Upper lobe of right lung (tissue), 1 donor: Measurements from ENCODE around the gene ARFGAP2. TPM values are rescaled to one million over a fixed set of nuclear protein-coding genes. Genes with fewer than 3 reads are reported as not detected.
A peak's percentile ranks its signal among the peaks of the same experiment; 100 is the strongest.

Experiments
- ATAC-seq: fragments of 200-7000 bp; cut with Tn5 transposase; one replicate; pipeline ENCODE4 v1.9.1; 2020; ENCODE audit warnings: mild to moderate bottlenecking, moderate library complexity
- DNase-seq: peaks from one replicate; pipeline ENCODE4 v3.0.0-alpha.2; 2020
- H3K27ac ChIP-seq: fragments of 200-600 bp; one replicate; pipeline ENCODE4 v1.8.0; 2022
- H3K27me3 ChIP-seq: fragments of 200-600 bp; one replicate; pipeline ENCODE4 v1.8.0; 2022; ENCODE audit warnings: mild to moderate bottlenecking
- H3K36me3 ChIP-seq: fragments of 200-600 bp; one replicate; pipeline ENCODE4 v1.8.0; 2022
- H3K4me1 ChIP-seq: fragments of 200-600 bp; one replicate; pipeline ENCODE4 v1.8.0; 2022
- H3K4me3 ChIP-seq: fragments of 200-600 bp; one replicate; pipeline ENCODE4 v1.8.0; 2022; ENCODE audit warnings: mild to moderate bottlenecking
- H3K9me3 ChIP-seq: fragments of 200-600 bp; one replicate; pipeline ENCODE4 v1.8.0; 2022
- intact Hi-C: fragments of 100-400 bp; cut with DNase I; formaldehyde crosslinking; loops from one replicate; pipeline ENCODE4 v1.11.0; 2022
- total RNA-seq: library from RNA; stranded (reverse); fragmentation: NEBNext Ultra II Directional; extraction: Animal tissue kit (Norgen Biotek cat#: 25700); gene quantifications from one replicate; pipeline ENCODE4 v1.2.1, GENCODE V29; 2021
- TF ChIP-seq, protein P1 (sequence below): fragments of 200-600 bp; IDR thresholded peaks from one replicate; pipeline ENCODE4 v1.8.0; 2022; ENCODE audit warnings: antibody characterized with exemption
- donor health status: DM: no; HTN: yes; CAD: no; lungs with severe emphysema.

The ARFGAP2 gene
- total RNA-seq, 1 donor from 2014 or later, result 92.9 TPM

DNA sequence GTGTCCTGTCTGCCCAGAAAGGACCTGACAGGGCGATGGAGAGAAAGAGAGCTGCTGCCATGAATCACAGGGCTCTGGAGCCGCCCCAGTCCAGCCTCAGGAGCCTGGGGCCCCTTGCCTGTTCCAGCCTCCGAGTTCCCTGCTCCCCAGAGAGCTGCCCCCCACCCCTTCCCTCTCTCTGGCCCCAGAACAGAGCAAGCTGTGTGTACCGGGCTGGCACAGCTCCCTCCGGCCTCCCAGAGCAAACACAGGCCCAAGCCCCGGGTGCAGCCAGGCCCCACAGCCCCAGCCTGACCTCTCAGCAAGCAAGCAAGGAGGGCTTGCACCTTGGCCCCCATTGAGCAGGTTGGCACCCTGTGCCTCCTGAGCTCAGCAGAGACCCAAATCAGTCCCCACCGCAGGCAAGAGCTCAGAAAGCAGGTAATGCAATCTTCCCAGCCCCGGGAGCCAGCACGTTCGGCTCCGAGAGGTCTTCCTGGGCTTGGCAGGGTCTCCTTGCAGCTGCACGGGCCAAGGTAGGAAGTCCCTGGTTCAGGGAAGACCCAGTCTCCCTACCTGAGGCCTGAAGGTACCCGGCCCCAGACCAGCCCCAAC lies 8.1 kb upstream of the ARFGAP2 start:
- Histone ChIP-seq H3K27ac (peak overlapping the region; percentile 82), H3K4me1 (peaks cover 37% of the 10 kb centered on the region), H3K27me3 (no peaks in the 10 kb centered on the region), H3K9me3 (no peaks in the 10 kb centered on the region), H3K36me3 (no peaks in the 10 kb centered on the region), H3K4me3 (peak overlapping the region; percentile 77)
- peak; percentile 1 for ATAC-seq
- TF ChIP-seq, protein P1, sequence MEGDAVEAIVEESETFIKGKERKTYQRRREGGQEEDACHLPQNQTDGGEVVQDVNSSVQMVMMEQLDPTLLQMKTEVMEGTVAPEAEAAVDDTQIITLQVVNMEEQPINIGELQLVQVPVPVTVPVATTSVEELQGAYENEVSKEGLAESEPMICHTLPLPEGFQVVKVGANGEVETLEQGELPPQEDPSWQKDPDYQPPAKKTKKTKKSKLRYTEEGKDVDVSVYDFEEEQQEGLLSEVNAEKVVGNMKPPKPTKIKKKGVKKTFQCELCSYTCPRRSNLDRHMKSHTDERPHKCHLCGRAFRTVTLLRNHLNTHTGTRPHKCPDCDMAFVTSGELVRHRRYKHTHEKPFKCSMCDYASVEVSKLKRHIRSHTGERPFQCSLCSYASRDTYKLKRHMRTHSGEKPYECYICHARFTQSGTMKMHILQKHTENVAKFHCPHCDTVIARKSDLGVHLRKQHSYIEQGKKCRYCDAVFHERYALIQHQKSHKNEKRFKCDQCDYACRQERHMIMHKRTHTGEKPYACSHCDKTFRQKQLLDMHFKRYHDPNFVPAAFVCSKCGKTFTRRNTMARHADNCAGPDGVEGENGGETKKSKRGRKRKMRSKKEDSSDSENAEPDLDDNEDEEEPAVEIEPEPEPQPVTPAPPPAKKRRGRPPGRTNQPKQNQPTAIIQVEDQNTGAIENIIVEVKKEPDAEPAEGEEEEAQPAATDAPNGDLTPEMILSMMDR, result no peak
- intact Hi-C loops, result loop anchor here (10.0 kb wide), 1 partner anchor 170 kb away; the partner anchor contains the start of gene MYBPC3
- no peak for DNase-seq

DNA sequence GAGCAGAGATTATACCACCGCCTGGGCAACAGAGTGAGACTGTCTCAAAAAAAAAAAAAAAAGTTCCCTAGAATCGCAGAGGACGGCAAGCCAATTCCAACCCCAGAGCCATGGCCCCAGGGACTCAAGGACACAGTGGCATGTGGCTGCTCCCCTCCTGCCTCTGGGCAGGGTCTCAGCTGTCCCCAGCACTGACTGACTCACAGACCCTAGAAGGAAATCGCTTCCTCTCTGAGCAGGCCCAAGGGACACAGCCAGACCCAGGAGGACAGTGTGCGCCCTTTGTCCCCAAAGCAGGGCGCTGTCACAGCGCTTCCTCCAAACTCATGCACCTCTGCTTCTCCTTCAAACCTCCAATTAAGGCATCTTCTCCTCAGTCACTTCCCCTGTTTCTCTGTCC lies 7.3 kb upstream of the ARFGAP2 start:
- TF ChIP-seq, protein P1, result no peak
- H3K27ac ChIP-seq, result no peak overlapping the region
- intact Hi-C loops, result loop anchor here (10.0 kb wide), 1 partner anchor 171 kb away; the partner anchor contains the start of gene MYBPC3
- ATAC-seq (no peak), DNase-seq (no peak)
- peaks cover 35% of the 10 kb centered on the region for H3K4me1 ChIP-seq
- peaks cover 6% of the 10 kb centered on the region for H3K36me3 ChIP-seq
- H3K4me3 ChIP-seq, result no peak overlapping the region
- H3K27me3 ChIP-seq, result no peaks in the 10 kb centered on the region
- H3K9me3 ChIP-seq, result no peaks in the 10 kb centered on the region

DNA sequence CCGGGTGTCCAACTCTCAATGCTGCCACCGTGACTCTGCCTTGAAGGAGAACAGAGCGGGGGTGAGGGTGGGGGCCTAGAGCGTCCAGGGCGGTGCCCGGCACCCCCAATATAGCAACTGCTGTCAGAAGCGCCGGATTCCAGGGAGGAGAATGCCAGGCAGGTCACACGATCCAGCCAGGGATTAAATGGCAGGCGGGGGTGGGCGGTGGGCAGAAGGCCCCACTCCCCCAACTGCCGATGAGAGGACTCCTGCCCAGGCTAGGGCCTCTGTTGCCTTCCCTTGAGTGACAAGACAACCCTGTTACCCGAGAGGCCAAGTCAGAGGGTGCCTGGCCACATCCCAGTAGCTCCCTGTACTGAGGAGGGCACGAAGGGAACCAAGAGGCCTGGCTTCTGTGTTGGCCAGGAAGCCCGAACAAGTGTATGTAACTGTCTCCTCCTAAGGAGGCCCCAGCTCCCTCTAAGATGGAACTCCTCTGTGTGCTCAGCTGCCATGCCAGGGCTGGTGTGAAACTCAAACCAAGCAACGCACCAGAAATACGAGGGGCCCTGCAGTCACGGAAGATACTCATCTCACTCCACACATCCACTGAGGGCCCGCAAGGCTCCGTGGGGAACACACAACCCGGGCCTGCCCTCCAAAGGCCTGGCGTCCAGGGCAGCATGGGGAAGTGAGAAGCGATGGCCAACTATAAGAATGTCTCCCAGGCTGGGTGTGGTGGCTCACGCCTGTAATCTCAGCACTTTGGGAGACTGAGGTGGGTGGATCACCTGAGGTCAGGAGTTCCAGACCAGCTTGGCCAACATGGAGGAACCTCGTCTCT lies 6.6 kb upstream of the ARFGAP2 start:
- DNase-seq (no peak), ATAC-seq (no peak)
- peaks cover 32% of the 10 kb centered on the region for H3K4me1 ChIP-seq
- no peak overlapping the region for H3K27ac ChIP-seq
- H3K36me3 ChIP-seq, result peaks cover 6% of the 10 kb centered on the region
- TF ChIP-seq, protein P1, result no peak
- no peaks in the 10 kb centered on the region for H3K9me3 ChIP-seq
- no peak overlapping the region for H3K4me3 ChIP-seq
- no peaks in the 10 kb centered on the region for H3K27me3 ChIP-seq
- intact Hi-C loops, result loop anchor here (10.0 kb wide), 1 partner anchor 172 kb away; the partner anchor contains the start of gene MYBPC3

DNA sequence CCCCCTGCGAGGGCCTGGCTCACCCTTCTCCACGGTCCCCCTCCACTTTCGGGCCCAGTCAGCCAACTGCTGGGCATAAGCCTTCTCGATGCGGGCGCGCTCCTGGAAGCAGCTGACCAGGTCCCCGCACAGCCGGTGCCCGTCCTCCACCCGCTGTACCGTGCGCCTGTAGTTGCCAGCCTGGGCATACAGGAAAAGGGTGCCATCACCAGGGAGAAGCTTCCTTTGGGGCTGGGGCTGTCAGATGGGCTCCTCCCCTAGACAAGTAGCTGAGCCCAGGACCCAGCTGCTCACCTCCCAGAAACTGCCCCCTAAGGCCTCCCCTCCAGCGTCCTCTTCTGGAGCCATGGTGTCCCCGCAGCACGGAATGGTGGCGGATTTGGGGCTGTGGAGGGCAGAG lies 5.7 kb upstream of the ARFGAP2 start:
- TF ChIP-seq, protein P1, result no peak
- no peak overlapping the region for H3K4me3 ChIP-seq
- intact Hi-C loops, result loop anchor here (10.0 kb wide), 1 partner anchor 172 kb away; the partner anchor contains the start of gene MYBPC3
- H3K36me3 ChIP-seq, result peaks cover 6% of the 10 kb centered on the region
- DNase-seq (no peak), ATAC-seq (no peak)
- no peaks in the 10 kb centered on the region for H3K9me3 ChIP-seq
- no peaks in the 10 kb centered on the region for H3K27me3 ChIP-seq
- peaks cover 32% of the 10 kb centered on the region for H3K4me1 ChIP-seq
- H3K27ac ChIP-seq, result no peak overlapping the region

DNA sequence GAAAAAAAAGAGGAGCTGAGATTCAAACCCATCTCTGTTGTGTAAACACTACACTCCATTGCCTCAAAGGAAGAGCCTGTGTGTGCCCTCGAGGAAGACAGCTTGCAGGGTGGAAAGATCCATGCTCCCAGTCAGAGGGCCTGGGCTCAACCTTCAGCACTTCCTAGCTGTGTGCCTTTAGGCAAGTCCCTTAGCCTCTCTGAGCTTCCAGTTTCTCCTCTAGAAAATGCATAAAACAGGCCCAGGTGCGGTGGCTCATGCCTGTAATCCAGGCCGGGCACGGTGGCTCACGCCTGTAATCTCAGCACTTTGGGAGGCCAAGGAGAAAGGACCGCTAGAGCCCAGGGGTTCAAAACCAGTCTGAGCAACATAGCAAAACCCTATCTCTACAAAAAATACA lies 4.6 kb upstream of the ARFGAP2 start:
- Histone ChIP-seq H3K4me1 (peaks cover 22% of the 10 kb centered on the region), H3K27ac (no peak overlapping the region), H3K4me3 (no peak overlapping the region), H3K27me3 (no peaks in the 10 kb centered on the region), H3K36me3 (peaks cover 6% of the 10 kb centered on the region), H3K9me3 (no peaks in the 10 kb centered on the region)
- ATAC-seq, result no peak
- intact Hi-C loops, result loop anchor here (10.0 kb wide), 1 partner anchor 174 kb away; the partner anchor contains the start of gene MYBPC3
- TF ChIP-seq, protein P1, result no peak
- no peak for DNase-seq
